Esophagus muscularis mucosa (tissue), 4 donors: ENCODE results near the gene ANKHD1. TPM values are rescaled to one million over a fixed set of nuclear protein-coding genes. Genes with fewer than 3 reads are reported as not detected.

ENCODE experiments used
- DNase-seq: peaks from one replicate; pipeline ENCODE4 v3.0.0-alpha.2; 2017; ENCODE audit errors: extremely low spot score
- H3K27ac ChIP-seq, 4 donors: fragments of 200-600 bp; sonication (generic); replicated peaks in 1 of 4; 1 replicate in 3 of 4; 2 replicates in 1 of 4; pipeline ENCODE4 v1.5.1; 2016 to 2019; ENCODE audit warnings: mild to moderate bottlenecking in 1 of 4
- H3K27me3 ChIP-seq, 4 donors: fragments of 200-600 bp; sonication (generic); one replicate each; pipeline versions ENCODE4 v1.5.1 to v1.6.0; 2016 to 2019
- H3K36me3 ChIP-seq, 4 donors: fragments of 200-600 bp; sonication (generic); one replicate each; pipeline ENCODE4 v1.5.1; 2016 to 2019
- H3K4me1 ChIP-seq, 4 donors: fragments of 200-600 bp; sonication (generic); one replicate each; pipeline ENCODE4 v1.5.1; 2016 to 2019
- H3K4me3 ChIP-seq, 4 donors: fragments of 200-600 bp; sonication (generic); 1 replicate in 2 of 4; 2 replicates in 2 of 4; pipeline ENCODE4 v1.5.1; 2016 to 2019; ENCODE audit warnings: mild to moderate bottlenecking in 4 of 4, moderate library complexity in 1 of 4
- H3K9me3 ChIP-seq, 4 donors: fragments of 200-600 bp; sonication (generic); 1 replicate in 3 of 4; 2 replicates in 1 of 4; pipeline ENCODE4 v1.5.1; 2016 to 2019
- CTCF ChIP-seq, 3 experiments: fragments of 200-600 bp in 2 of 3; fragments of 450-650 bp in 1 of 3; sonication (generic) in 2 of 3; IDR thresholded peaks; one replicate each; pipeline ENCODE4 v1.5.1; 2017 to 2019; ENCODE audit warnings: antibody characterized with exemption in 3 of 3, mild to moderate bottlenecking in 2 of 3, moderate library complexity in 1 of 3
- EP300 ChIP-seq: sonication (generic); formaldehyde crosslinking; IDR thresholded peaks from one replicate; pipeline ENCODE4 v1.6.1; 2017; ENCODE audit warnings: antibody characterized with exemption
- POLR2A ChIP-seq: fragments of 450-650 bp; IDR thresholded peaks from one replicate; pipeline ENCODE4 v1.6.1; 2017; ENCODE audit warnings: antibody characterized with exemption, moderate library complexity, mild to moderate bottlenecking, low read depth
- POLR2AphosphoS5 ChIP-seq, 2 donors: sonication (generic); formaldehyde crosslinking; IDR thresholded peaks; one replicate each; pipeline ENCODE4 v1.6.1; 2017; ENCODE audit warnings: antibody characterized with exemption in 2 of 2
- WGBS: methylation state at CpG from one replicate; pipeline ENCODE4 v1.1.5; 2018; 5-methylcytosine and 5-hydroxymethylcytosine counted together
- intact Hi-C: fragments of 100-400 bp; cut with DNase I; formaldehyde crosslinking; loops from one replicate; pipeline ENCODE4 v1.15.1; 2023
- total RNA-seq, 4 donors: library from RNA; depleted of rRNA; stranded (reverse); fragments of >200 nt; gene quantifications; one replicate each; pipeline versions ENCODE4 v1.1.0 to v1.2.1, GENCODE V29; 2016

The ANKHD1 gene
- 10 to 100 TPM; 58.3 to 94.3 (median 62.2) TPM for total RNA-seq

GRCh38 chr5:140401362-140402257, at the start of gene ANKHD1:
Gene ANKHD1 (plus strand): TSS chr5:140401833. CDS start chr5:140401968, 135 bp downstream.
- Histone ChIP-seq H3K4me1 (peaks cover 29 to 49% (median 45%) of the 10 kb centered on the region in 4 donors), H3K27ac (peak within 1 kb of the TSS; percentile 98 to 99 (median 99)), H3K36me3 (peaks cover 0 to 10% (median 0%) of the 10 kb centered on the region in 4 donors), H3K9me3 (no peaks in the 10 kb centered on the region), H3K4me3 (peak within 1 kb of the TSS; percentile 91 to 100 (median 99)), H3K27me3 (no peaks in the 10 kb centered on the region)
- peak; percentile 100 for DNase-seq
- intact Hi-C loops: loop anchor here (5.0 kb wide), 1 partner anchor 246 kb away; the partner anchor contains the start of genes IK and NDUFA2
- TF ChIP-seq POLR2AphosphoS5 (IDR thresholded peaks at IDR 0.05) (peak; percentile 98), EP300 (no peak), POLR2A (peak; percentile 86), CTCF (IDR thresholded peaks at IDR 0.05) (peak in 1 of 3 experiments; percentile 46)
- WGBS: under 1% methylated on average over 23 of the region's 83 CpGs

- WGBS: 84% methylated on average over 7 of the region's 7 CpGs
- no peak overlapping the region for H3K4me3 ChIP-seq
- DNase-seq: no peak
- H3K27ac ChIP-seq: no peak overlapping the region
- H3K4me1 ChIP-seq: peaks cover 4 to 16% (median 12%) of the 10 kb centered on the region in 4 donors
- TF ChIP-seq POLR2A (no peak), CTCF (IDR thresholded peaks at IDR 0.05) (no peak), EP300 (no peak), POLR2AphosphoS5 (IDR thresholded peaks at IDR 0.05) (no peak)
- intact Hi-C loops: loop anchor here (10.0 kb wide), 1 partner anchor 181 kb away; the partner anchor contains the start of gene CYSTM1
- no peaks in the 10 kb centered on the region for H3K36me3 ChIP-seq
- H3K27me3 ChIP-seq: no peaks in the 10 kb centered on the region
- no peaks in the 10 kb centered on the region for H3K9me3 ChIP-seq
Measured at GRCh38 chr5:140355546-140355945, 46.1 kb upstream of the ANKHD1 start.

GRCh38 chr5:140356853-140357725, 44.5 kb upstream of the ANKHD1 start:
- WGBS: 34% methylated on average over 10 of the region's 10 CpGs
- H3K9me3 ChIP-seq: no peaks in the 10 kb centered on the region
- TF ChIP-seq POLR2A (no peak), POLR2AphosphoS5 (IDR thresholded peaks at IDR 0.05) (no peak), EP300 (no peak), CTCF (IDR thresholded peaks at IDR 0.05) (no peak)
- no peaks in the 10 kb centered on the region for H3K27me3 ChIP-seq
- DNase-seq: no peak
- H3K36me3 ChIP-seq: no peaks in the 10 kb centered on the region
- H3K4me3 ChIP-seq: peak overlapping the region in 3 of 4 donors; percentile 17 to 25 (median 22)
- intact Hi-C loops: loop anchor here (2.0 to 10.0 kb wide), 2 partner anchors 114 to 182 kb away; partner anchors contain the start of gene CYSTM1
- H3K4me1 ChIP-seq: peaks cover 4 to 11% (median 10%) of the 10 kb centered on the region in 4 donors
- H3K27ac ChIP-seq: no peak overlapping the region

GRCh38 chr5:140357726-140358093, 43.9 kb upstream of the ANKHD1 start:
- under 1% methylated on average over 16 of the region's 18 CpGs for WGBS
- intact Hi-C loops: loop anchor here (2.0 to 10.0 kb wide), 2 partner anchors 115 to 183 kb away; partner anchors contain the start of gene CYSTM1
- peak overlapping the region; percentile 17 to 29 (median 24) for H3K4me3 ChIP-seq
- no peak overlapping the region for H3K27ac ChIP-seq
- peak; percentile 96 for DNase-seq
- no peaks in the 10 kb centered on the region for H3K9me3 ChIP-seq
- H3K36me3 ChIP-seq: no peaks in the 10 kb centered on the region
- no peak for TF ChIP-seq EP300
- peak; percentile 88 to 97 (median 93) for TF ChIP-seq CTCF (IDR thresholded peaks at IDR 0.05)
- TF ChIP-seq POLR2A: no peak
- TF ChIP-seq POLR2AphosphoS5 (IDR thresholded peaks at IDR 0.05): peak in 1 of 2 donors; percentile 50
- no peaks in the 10 kb centered on the region for H3K27me3 ChIP-seq
- peaks cover 4 to 11% (median 10%) of the 10 kb centered on the region in 4 donors for H3K4me1 ChIP-seq
